ENCODE results near the gene DNAJC1. TPM values are rescaled to one million over a fixed set of nuclear protein-coding genes. Genes with fewer than 3 reads are reported as not detected.

Gene DNAJC1
- total RNA-seq, 2 experiments from 2014 or later, result 22.3 to 23.0 TPM

DNA sequence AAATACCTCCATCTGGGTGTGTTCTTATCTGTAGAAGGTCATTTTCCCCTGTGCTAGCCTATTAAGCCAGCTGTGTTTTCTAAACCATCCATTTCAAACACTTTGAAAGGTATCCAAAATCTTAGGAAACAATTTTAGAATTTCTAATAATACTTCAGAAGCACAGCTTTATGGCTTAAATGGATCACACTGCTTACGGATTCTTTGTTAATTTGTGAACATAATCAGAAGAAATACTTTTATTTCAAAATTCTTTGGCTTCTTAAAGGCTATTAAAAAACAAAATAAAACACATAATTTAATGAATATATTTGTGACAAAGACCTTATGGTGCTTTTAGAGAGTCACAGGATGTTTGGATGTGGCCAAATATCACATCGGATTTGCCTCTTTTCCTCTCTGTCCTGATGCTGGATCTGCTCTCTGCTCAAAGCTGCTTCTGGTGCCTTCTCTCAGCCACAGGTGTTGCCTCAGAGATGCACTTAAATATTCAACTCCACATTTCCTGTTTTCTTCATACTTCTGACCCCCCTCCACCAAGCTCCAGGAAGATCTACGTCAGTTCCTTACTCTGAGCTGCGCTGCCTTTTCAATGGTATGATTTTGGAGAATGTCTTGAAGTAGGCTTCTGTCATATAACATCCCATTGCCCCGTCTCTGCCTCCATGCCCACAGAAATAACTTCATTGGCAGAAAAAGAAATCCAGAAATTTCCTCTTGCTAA is 238.9 kb downstream of the DNAJC1 start:
- Mint-ChIP-seq H3K9me3 (no peaks in the 10 kb centered on the region), H3K27me3 (no peaks in the 10 kb centered on the region), H3K4me1 (peaks cover 6% of the 10 kb centered on the region), H3K4me3 (peak overlapping the region; percentile 65), H3K36me3 (peaks cover 3% of the 10 kb centered on the region), H3K27ac (peak overlapping the region; percentile 88)
- POLR2A ChIA-PET, result no interaction called here
- peak; percentile 77 for ATAC-seq (ENCODE audit: low read depth)
- no peak for DNase-seq

DNA sequence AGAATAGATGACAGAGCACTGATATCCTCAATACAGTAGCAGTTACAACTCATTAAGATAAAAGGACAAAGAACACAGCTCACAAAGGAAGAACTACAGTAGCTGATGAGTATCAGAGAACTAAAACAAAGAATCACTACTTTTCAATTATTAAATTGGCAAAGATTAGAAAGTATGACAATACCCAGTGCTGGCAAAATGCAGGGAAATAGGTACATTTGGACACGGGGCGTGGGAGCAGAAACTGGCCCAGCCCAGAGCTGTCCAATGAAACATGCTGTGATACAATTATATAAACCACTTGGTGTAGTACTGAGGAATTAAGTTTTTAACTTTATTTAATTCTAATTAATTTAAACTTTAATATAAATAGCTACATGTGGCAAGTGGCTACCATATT is 243.2 kb downstream of the DNAJC1 start:
- H3K27ac Mint-ChIP-seq, result no peak overlapping the region
- H3K9me3 Mint-ChIP-seq, result no peaks in the 10 kb centered on the region
- ATAC-seq (ENCODE audit: low read depth) (no peak), DNase-seq (no peak)
- H3K4me1 Mint-ChIP-seq, result peaks cover 5% of the 10 kb centered on the region
- H3K27me3 Mint-ChIP-seq, result no peaks in the 10 kb centered on the region
- POLR2A ChIA-PET, result no interaction called here
- H3K4me3 Mint-ChIP-seq, result no peak overlapping the region
- H3K36me3 Mint-ChIP-seq, result peaks cover 5% of the 10 kb centered on the region

DNA sequence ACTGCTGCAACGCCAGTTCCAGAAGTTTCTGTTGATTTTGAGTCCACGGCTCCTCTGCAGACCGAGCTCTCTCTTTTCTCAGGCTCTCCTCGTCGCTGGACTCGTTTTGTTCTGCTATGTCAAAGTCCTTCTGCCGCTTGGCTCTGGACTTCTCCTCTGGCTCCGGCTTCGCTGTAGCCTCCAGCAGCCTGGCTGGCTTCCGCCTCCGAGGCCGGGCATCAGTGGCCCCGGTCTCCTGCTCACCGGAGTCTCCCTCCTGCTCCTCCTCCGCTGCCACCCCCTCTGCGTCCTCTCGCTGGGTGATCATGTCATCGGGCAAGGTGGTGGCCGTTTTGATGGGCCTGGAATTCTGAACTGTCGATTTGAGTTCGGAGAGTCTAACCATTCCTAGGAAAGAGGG is 244.3 kb downstream of the DNAJC1 start:
- Mint-ChIP-seq H3K4me1 (no peaks in the 10 kb centered on the region), H3K27me3 (no peaks in the 10 kb centered on the region), H3K36me3 (peaks cover 2% of the 10 kb centered on the region), H3K4me3 (no peak overlapping the region), H3K9me3 (no peaks in the 10 kb centered on the region), H3K27ac (no peak overlapping the region)
- DNase-seq (no peak), ATAC-seq (ENCODE audit: low read depth) (no peak)
- POLR2A ChIA-PET, result no interaction called here

DNA sequence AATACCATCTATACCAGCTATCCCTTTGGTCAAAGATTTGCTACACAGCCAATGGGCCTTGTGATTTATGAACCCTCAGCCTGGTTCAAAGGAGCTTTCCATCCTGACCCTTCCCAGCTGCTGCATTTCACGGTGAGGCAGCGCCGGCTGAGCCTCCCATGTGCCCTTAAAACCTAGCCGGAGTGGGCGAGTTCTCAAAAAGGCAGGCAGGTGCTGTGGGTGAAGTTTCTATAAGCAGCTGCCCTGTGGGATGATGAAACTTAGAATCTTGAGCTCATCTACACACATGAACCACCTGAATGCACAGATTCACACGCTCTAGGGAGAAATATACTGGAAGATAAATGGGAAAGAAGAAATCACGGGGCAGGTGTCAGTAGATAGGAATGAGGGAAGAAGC is 244.8 kb downstream of the DNAJC1 start:
- H3K36me3 Mint-ChIP-seq, result peaks cover 2% of the 10 kb centered on the region
- no peak overlapping the region for H3K27ac Mint-ChIP-seq
- POLR2A ChIA-PET, result interaction anchor here (0.6 kb wide), 1 partner anchor 172 kb away, joined by 4 read pairs; no protein-coding TSS in a partner anchor
- H3K27me3 Mint-ChIP-seq, result no peaks in the 10 kb centered on the region
- H3K4me1 Mint-ChIP-seq, result no peaks in the 10 kb centered on the region
- ATAC-seq (ENCODE audit: low read depth) (no peak), DNase-seq (no peak)
- H3K9me3 Mint-ChIP-seq, result no peaks in the 10 kb centered on the region
- H3K4me3 Mint-ChIP-seq, result no peak overlapping the region

DNA sequence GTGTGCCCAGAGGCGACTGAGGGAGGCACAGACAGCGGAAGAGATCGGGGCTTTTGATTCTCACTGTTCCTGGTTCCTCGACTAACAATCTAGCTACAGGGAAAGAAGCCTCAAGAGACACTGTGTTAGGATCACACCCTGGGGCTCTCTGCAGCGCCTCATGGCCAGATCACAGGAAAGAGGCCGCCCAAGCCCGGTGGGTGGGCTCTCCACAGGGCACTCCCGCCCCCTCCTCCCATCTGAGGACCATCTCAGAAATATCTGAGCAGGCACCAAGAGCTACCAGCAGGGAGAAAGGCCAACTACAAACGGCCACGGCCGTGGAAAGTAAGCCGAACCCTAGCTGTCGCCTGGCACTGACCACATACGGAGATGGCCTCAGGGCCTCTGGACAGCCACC is 245.3 kb downstream of the DNAJC1 start:
- H3K4me1 Mint-ChIP-seq, result no peaks in the 10 kb centered on the region
- POLR2A ChIA-PET, result interaction anchor here (0.6 kb wide), 1 partner anchor 172 kb away, joined by 4 read pairs; no protein-coding TSS in a partner anchor
- peaks cover 2% of the 10 kb centered on the region for H3K36me3 Mint-ChIP-seq
- no peaks in the 10 kb centered on the region for H3K27me3 Mint-ChIP-seq
- H3K9me3 Mint-ChIP-seq, result no peaks in the 10 kb centered on the region
- H3K27ac Mint-ChIP-seq, result no peak overlapping the region
- no peak overlapping the region for H3K4me3 Mint-ChIP-seq
- no peak for ATAC-seq (ENCODE audit: low read depth)
- DNase-seq, result no peak

DNA sequence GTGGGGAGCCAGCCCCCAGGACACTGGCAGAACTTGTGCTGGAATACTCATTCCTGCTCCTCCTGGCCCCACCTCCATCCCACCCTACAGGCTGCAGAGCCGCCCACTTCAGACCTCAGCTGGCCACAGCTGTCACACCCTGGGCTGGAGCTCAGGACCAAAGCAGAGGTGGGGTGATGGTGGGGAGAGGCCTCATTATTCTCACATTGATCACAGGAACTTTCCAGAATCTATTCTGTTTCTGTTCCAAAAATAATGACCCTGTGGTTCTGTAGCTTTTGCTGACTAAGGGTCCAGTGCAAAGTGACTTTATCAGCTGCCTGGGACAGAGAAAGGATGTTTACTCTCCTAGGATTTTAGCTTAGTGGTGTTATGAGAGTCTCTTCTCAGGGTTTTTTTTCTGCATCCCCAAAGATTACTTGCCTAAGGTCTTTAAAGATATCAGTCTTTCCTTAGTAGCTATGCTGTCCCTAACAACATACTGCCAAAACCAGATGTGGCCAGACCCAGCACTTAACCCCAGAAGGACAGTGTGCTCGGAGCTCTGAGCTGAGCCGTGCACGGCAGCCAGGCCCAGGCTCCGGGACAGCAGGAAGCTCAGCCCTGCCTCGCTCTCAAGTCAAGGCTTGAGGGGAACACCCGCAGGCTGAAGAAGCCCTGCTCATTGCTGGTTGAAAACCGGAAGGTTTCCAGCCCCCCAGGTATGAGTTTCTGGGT is 246.2 kb downstream of the DNAJC1 start:
- Mint-ChIP-seq H3K4me1 (no peaks in the 10 kb centered on the region), H3K4me3 (no peak overlapping the region), H3K27ac (no peak overlapping the region), H3K27me3 (no peaks in the 10 kb centered on the region), H3K36me3 (peaks cover 2% of the 10 kb centered on the region), H3K9me3 (no peaks in the 10 kb centered on the region)
- POLR2A ChIA-PET, result no interaction called here
- ATAC-seq (ENCODE audit: low read depth) (no peak), DNase-seq (no peak)

DNA sequence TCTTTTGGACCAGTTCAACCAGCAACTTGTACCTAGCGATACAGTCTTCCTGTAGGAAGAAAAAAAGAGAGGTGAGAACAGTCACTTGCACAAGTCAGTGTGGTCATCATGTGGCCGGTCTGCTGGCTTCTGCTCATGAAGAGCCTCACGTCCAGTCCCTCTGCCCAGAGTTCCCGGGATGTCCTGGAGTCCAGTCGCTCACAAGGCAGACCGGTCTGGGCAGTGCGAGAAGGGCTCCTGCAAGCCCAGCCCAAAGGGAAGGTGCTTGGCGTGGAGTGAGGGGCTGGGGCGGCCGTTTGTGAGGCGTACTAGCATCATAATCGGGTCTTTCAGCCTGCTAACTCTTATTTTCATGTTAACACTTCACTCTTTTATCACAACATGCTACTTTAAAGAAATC is 246.8 kb downstream of the DNAJC1 start:
- ATAC-seq (ENCODE audit: low read depth), result no peak
- H3K36me3 Mint-ChIP-seq, result peaks cover 2% of the 10 kb centered on the region
- H3K27ac Mint-ChIP-seq, result no peak overlapping the region
- DNase-seq, result no peak
- no peaks in the 10 kb centered on the region for H3K4me1 Mint-ChIP-seq
- no peaks in the 10 kb centered on the region for H3K9me3 Mint-ChIP-seq
- POLR2A ChIA-PET, result no interaction called here
- no peaks in the 10 kb centered on the region for H3K27me3 Mint-ChIP-seq
- H3K4me3 Mint-ChIP-seq, result no peak overlapping the region

DNA sequence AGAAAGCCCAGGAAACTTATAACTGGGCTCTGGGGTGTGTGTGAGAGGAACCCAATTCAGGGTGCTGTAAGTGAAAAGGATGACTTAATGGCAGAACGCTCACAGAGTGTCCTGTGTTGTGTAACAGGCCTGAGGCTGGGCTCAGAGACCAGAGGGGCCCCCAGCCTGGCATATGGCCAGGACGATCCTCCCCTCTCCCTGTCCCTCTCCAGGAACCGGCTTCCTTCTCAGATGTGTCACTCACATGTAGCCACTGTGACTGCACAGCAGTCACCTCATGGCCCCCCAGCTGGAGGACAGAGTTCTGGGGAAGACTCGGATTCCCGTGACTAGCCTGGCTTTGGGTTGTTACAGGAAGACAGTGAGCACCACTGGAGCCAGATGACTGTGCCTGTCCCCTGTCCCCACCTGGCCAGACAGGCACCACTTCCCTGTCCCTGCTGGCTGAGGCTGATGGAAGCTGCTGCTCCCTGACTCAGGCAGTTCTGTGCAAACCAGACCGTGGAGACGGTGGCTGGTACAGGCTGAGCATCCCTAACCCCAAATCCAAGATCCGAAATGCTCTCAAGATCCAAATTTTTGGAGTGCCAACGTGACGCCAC is 249.0 kb downstream of the DNAJC1 start:
- Mint-ChIP-seq H3K27ac (no peak overlapping the region), H3K36me3 (peaks cover 1% of the 10 kb centered on the region), H3K9me3 (no peaks in the 10 kb centered on the region), H3K27me3 (no peaks in the 10 kb centered on the region), H3K4me1 (no peaks in the 10 kb centered on the region), H3K4me3 (no peak overlapping the region)
- ATAC-seq (ENCODE audit: low read depth), result no peak
- no peak for DNase-seq
- POLR2A ChIA-PET, result no interaction called here

DNA sequence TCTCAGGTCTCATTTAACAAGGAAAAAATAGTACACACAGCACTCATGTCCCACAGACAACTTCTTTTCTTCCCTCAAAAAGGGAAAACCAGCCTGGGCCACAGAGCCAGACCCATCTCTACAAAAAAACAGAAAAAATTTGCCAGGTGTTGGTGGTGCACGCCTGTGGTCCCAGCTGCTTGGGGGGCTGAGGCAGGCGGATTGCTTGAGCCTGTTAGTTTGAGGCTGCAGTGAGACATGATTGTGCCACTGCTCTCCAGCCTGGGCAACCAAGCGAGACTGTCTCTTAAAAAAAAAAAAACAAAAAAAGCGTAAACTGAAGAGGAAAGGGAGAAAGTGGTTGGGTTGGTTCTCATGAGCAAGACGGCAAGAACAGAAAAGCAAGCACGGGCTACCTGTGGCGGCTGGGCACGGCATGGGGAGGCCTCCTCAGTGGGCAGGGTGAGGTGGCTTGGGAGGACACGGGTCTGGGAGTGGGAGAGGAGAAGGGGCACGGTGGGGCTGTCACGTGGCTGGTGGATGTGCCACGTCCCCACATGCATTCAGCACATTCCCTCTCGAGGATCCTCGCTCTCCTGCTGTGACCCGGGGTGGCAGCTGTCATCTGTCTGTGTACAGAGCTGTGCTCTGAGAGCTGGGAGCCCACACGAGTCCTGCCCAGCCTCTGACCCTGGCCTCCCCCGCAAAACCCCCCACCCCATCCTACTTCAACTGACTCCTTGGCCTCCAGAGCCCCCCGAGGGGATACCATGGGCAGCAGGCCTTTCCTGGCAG is 249.8 kb downstream of the DNAJC1 start:
- ATAC-seq (ENCODE audit: low read depth) (no peak), DNase-seq (no peak)
- no peak overlapping the region for H3K27ac Mint-ChIP-seq
- no peaks in the 10 kb centered on the region for H3K27me3 Mint-ChIP-seq
- H3K4me1 Mint-ChIP-seq, result no peaks in the 10 kb centered on the region
- POLR2A ChIA-PET, result interaction anchor here (0.9 kb wide), 1 partner anchor 15 kb away, joined by 3 read pairs; no protein-coding TSS in a partner anchor
- no peaks in the 10 kb centered on the region for H3K9me3 Mint-ChIP-seq
- H3K36me3 Mint-ChIP-seq, result no peaks in the 10 kb centered on the region
- no peak overlapping the region for H3K4me3 Mint-ChIP-seq

DNA sequence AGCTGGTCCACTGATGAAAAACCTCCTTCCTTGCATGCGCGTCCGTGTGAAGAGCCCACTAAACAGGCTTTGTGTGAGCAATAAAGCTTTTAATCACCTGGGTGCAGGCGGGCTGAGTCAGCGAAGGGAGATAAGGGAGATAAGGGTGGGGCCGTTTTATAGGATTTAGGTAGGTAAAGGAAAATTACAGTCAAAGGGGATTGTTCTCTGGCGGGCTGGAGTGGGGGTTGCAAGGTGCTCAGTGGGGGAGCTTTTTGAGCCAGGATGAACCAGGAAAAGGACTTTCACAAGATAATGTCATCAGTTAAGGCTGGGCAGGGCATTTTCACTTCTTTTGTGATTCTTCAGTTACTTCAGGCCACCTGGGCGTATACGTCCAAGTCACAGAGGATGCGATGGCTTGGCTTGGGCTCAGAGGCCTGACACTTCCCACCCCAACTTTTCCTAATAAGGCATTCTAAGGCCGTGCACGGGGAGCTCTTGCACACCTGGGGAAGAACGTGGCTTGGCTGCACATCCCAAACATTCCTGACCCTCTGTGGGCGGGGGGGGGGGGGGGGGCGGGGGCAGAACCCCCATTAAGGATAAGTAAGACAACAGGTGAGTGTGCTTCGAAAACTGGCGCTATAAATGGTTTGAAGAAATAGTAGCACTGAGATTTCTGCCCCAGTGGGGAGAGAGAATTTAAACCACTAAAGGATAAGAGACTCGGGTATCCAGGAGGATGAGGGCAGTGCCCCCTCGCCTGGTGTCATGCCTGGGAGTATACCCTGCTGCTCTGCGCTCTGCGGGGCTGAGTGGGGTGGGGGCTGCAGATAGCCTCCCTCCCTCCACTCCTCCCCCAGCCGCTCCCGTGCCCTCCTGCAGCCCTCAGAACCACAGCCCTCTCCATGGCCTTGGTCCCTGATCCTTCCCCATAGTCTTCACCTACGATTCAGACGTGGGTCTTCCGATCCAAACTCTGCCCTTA is 251.9 kb downstream of the DNAJC1 start:
- H3K9me3 Mint-ChIP-seq, result no peaks in the 10 kb centered on the region

DNA sequence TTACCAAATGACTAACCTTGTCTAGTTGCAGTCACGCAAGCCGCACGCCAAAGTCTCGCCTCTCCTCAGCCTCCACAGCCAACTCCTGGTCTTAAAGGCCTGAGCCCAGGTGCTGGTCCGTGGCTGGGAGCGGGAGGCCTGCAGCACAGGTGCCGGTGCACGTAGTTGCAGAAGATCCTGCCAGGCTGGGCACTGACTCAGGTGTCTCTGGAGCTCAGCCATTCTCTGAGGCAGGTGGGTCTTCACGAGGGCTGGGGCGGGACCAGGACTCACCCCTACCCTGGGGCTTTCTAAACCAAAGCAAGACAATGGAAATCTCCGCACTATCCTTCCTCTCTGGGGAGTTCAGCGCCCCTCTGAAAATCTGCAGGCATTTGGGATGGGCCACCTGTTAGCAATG is 253.1 kb downstream of the DNAJC1 start:
- H3K4me3 Mint-ChIP-seq, result no peak overlapping the region
- H3K4me1 Mint-ChIP-seq, result peaks cover 15% of the 10 kb centered on the region
- ATAC-seq (ENCODE audit: low read depth) (no peak), DNase-seq (no peak)
- POLR2A ChIA-PET, result no interaction called here
- H3K36me3 Mint-ChIP-seq, result peaks cover 13% of the 10 kb centered on the region
- no peak overlapping the region for H3K27ac Mint-ChIP-seq
- H3K27me3 Mint-ChIP-seq, result no peaks in the 10 kb centered on the region
- H3K9me3 Mint-ChIP-seq, result no peaks in the 10 kb centered on the region

More for the DNA sequence above, 251.9 kb downstream of the DNAJC1 start:
- DNase-seq (no peak), ATAC-seq (ENCODE audit: low read depth) (no peak)
- H3K27me3 Mint-ChIP-seq, result no peaks in the 10 kb centered on the region
- POLR2A ChIA-PET, result no interaction called here
- H3K27ac Mint-ChIP-seq, result no peak overlapping the region
- peaks cover 9% of the 10 kb centered on the region for H3K36me3 Mint-ChIP-seq
- no peak overlapping the region for H3K4me3 Mint-ChIP-seq
- H3K4me1 Mint-ChIP-seq, result peaks cover 7% of the 10 kb centered on the region

DNA sequence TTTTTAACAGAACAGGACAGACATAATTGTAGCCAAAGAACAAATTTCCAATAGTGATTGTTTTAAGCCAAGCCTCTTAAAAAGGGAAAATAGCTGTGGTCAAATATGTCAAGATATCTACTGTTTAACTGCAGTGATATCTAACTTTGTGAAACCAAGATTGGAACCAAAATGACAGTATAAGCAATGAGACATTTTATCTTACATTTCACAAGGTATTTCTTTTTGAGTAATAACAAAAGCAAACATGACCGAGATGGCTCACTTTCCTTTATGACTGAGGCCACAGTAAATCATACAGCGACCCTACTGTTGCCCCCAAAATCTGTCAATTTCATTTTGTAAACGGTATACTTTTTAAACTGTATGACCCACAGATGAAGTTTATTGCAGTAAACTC is 253.7 kb downstream of the DNAJC1 start:
- H3K27ac Mint-ChIP-seq, result no peak overlapping the region

More for the DNA sequence above, 253.7 kb downstream of the DNAJC1 start:
- peaks cover 13% of the 10 kb centered on the region for H3K36me3 Mint-ChIP-seq
- no peak overlapping the region for H3K4me3 Mint-ChIP-seq
- no peaks in the 10 kb centered on the region for H3K27me3 Mint-ChIP-seq
- POLR2A ChIA-PET, result no interaction called here
- peaks cover 15% of the 10 kb centered on the region for H3K4me1 Mint-ChIP-seq
- no peak for DNase-seq
- no peaks in the 10 kb centered on the region for H3K9me3 Mint-ChIP-seq
- no peak for ATAC-seq (ENCODE audit: low read depth)
